ENCODE measurements around the gene DENND5A.

DENND5A gene

DNA sequence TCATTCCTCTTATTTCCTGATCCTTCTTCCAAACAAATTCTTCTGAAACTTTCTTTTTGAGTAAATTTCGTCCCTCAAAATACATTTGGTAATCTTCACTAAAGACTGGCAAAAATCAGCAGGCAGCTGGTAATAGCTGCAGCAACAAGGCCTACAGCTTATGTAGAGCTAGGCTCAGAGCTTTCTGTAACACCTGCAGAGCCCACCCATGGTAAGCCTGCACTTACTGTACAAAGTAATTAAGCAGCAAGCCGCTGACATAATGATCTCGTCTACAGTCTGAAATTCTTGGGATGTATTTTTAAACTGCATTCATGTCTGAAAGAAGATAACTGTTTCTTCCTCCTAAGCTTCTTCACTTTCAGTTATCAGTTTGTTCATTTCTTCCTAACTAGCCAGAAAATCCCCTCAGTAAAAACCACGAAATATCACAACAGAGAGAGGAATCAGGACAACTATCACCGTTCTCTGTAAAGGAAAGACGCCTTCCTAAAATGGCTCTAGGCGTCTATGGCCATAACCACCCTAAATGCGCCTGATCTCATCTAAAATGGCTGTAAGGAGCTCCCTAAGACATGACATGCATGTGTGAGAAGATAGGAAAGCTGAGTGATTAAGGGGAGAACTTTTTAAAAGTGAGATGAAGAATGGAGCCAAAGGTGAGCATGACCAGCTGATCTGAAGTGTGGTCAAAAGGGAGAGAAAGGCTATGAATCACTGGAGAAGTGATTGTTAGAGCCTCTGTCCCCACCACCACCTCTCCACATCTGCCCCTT is 56.2 kb downstream of the DENND5A start:
- CTCF ChIA-PET: interaction anchor here (0.9 to 2.5 kb wide), 7 partner anchors 8 to 298 kb away, joined by 3 to 5 read pairs (median 3); no protein-coding TSS in a partner anchor

GRCh38 chr11:9207229-9207628 is 57.9 kb downstream of the DENND5A start:
- DNase-seq (ENCODE audit: extremely low spot score): no peak
- ChIA-PET POLR2A (no interaction called here), CTCF (interaction anchor here (1.3 to 1.5 kb wide), 2 partner anchors 13 to 16 kb away, joined by 3 read pairs; no protein-coding TSS in a partner anchor)
- no peak for TF ChIP-seq CTCF (IDR thresholded peaks at IDR 0.05; ENCODE audit: control extremely low read depth, extremely low read depth, low read depth, missing control alignments)

More for the DNA sequence above, 56.2 kb downstream of the DENND5A start:
- POLR2A ChIA-PET: interaction anchor here (0.6 kb wide), 2 partner anchors 311 to 1096 kb away, joined by 4 to 5 read pairs; partner anchors contain the start of gene ADM
- no peak for TF ChIP-seq CTCF (IDR thresholded peaks at IDR 0.05; ENCODE audit: control extremely low read depth, extremely low read depth, low read depth, missing control alignments)
- DNase-seq (ENCODE audit: extremely low spot score): no peak

DNA sequence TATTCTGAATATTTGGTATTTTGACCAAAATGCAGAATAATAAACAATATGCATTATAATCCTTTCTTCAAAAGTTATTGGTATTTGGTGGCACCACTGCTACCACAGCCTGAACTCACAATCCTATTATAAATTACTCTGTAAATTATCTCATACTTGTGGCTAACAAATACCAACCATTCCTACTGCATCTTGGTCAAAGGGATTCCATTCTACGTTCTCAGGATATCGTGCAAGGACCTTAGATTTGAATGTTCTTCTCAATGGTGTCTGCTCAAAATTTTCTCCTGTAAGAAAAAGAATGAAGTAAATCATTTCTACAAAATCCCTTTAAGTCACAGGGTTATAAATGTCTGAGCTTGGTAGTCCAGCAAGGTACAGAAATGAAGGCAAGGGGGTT is 58.7 kb downstream of the DENND5A start:
- no peak for DNase-seq (ENCODE audit: extremely low spot score)
- POLR2A ChIA-PET: no interaction called here
- CTCF ChIA-PET: interaction anchor here (1.3 to 1.5 kb wide), 2 partner anchors 12 to 15 kb away, joined by 3 read pairs; no protein-coding TSS in a partner anchor
- TF ChIP-seq CTCF (IDR thresholded peaks at IDR 0.05; ENCODE audit: control extremely low read depth, extremely low read depth, low read depth, missing control alignments): no peak

DNA sequence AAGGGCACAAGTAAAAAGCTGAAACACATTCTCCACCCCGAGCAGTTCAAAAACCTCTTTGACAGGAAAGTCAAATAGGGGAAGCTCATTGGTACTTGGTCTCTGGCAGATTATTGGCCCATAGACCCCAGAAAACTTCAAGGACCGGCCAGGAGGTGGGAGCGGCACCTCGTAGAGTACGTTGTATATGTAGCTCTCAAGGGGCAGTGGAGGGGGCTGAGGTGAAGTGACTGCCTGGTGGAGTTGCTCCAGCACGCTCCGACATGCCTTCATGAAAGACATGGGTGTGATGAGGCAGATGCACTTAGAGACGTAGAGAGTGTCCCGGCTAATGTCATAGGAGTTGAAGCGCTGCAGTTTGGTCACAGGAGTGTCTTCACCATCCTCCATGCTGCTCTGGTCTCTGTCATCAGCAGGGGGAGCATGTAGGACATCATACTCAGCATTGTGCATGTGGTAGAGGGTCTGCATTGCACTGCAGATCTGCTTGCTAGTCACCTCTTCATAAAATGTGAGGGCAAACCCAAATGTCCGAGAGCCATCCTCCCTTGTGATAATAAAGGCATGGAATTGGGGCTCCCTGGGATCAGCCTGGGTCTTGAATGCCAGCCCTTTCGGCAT is 61.3 kb downstream of the DENND5A start:
- ChIA-PET CTCF (interaction anchor here (0.8 to 2.1 kb wide), 3 partner anchors 37 to 303 kb away, joined by 3 to 6 read pairs (median 5); no protein-coding TSS in a partner anchor), POLR2A (no interaction called here)
- DNase-seq (ENCODE audit: extremely low spot score): no peak
- peak; percentile 50 for TF ChIP-seq CTCF (IDR thresholded peaks at IDR 0.05; ENCODE audit: control extremely low read depth, extremely low read depth, low read depth, missing control alignments)

GRCh38 chr11:9201372-9202162 is 63.6 kb downstream of the DENND5A start:
- POLR2A ChIA-PET: no interaction called here
- no peak for DNase-seq (ENCODE audit: extremely low spot score)
- no peak for TF ChIP-seq CTCF (IDR thresholded peaks at IDR 0.05; ENCODE audit: control extremely low read depth, extremely low read depth, low read depth, missing control alignments)
- CTCF ChIA-PET: no interaction called here

DNA sequence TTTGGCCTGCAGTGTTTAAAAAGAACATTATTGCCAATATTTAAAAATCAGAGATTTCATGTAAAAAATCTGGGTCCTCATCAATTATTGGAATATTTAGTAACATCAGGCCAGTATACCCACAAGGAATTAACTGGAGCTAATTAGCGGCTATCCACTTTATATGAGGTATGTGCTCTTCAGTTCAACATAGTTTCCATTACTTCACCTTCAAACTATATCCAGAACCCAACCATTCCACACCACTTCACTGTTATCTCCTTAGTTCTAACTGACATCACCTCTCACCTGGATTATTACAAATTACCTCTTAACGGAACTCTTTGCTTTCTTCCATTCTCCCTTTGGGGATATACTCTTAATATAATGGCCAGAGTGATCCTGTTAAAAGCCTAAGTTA is 64.7 kb downstream of the DENND5A start:
- TF ChIP-seq CTCF (IDR thresholded peaks at IDR 0.05; ENCODE audit: control extremely low read depth, extremely low read depth, low read depth, missing control alignments): no peak
- ChIA-PET POLR2A (no interaction called here), CTCF (interaction anchor here (0.7 to 1.1 kb wide), 2 partner anchors 8 to 10 kb away, joined by 3 read pairs; no protein-coding TSS in a partner anchor)
- no peak for DNase-seq (ENCODE audit: extremely low spot score)

Measured in GM10248 (cell line).